Activated CD4-positive, CD25-positive, alpha-beta regulatory T cell (primary cell): ENCODE results near the gene TUBB4A.
"Not testable (repeated sequence)": the region's sequence is repeated elsewhere in the genome, so short reads cannot be mapped to it uniquely, and the experiment has no call there.

Source experiments
- DNase-seq, 4 experiments: peaks; one replicate each; lab custom pipeline; 2025; lab: John Stamatoyannopoulos, UW

TUBB4A gene

DNA sequence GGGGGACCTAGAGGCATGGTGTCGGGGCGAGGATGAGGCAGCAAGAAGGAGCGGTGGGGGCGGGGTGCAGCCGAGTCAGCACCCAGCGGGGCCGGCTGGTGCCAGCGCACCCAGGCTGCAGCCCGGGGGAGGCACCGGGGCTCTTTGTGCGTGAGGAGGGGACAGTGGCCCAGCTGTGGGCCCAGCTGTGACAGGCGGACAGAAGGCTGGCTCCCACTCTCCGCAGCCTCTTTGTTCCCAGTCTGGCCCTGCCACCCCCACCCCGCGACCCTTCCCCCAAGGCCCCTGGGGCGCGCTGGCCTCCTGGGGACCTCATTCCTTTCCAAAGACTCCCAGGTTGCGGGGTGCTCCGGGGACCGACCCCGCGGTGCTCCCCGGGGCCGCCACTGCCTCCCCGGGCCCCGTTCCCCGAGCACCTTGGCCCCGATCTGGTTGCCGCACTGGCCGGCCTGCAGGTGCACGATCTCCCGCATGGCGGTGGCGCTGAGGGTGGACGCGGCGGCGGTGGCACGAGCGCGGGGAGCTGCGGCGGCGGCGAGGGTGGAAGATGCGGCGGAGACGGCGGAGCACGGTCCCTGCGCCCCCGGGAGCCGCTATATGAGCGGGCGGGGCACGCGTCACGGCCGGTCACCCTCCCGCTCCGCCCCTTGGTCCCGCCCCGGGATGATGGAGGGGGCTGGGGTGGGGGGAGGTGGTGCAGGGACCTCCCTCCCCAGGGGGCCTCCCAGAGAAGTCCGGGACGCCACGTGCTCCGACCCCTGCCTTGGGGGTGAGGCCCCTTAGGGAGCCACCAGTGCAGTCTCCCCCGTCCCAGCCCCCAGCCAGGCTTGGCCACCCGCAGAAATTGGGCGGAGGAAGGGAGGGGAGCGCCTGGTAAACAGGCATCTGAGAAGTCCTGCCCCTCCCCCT lies at the start of gene TUBB4A:
Gene TUBB4A (minus strand): TSS at position 570 of the 909 bp plus-strand sequence. CDS start 97 bp downstream, at position 473.
- no peak for DNase-seq

DNA sequence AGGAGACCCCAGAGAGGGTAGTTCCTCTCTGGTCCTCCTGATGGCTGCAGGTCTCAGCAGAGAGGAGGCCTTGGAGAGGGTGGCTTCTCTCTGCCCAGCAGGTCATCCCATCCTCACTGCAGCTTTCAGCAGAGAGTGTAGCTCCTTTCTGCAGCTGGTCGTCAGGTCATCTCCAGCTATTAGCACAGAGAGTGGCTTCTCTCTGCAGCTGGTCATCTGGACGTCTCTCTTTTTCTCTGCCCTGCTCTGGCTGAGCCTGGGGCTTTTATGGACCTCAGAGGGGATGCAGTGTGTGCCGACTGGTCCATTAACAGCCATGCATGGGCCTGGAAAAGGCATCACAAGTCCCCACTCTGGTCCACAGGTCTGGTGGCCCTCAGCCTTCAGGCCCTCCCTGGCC lies 49.0 kb upstream of the TUBB4A start:
- no peak for DNase-seq

DNA sequence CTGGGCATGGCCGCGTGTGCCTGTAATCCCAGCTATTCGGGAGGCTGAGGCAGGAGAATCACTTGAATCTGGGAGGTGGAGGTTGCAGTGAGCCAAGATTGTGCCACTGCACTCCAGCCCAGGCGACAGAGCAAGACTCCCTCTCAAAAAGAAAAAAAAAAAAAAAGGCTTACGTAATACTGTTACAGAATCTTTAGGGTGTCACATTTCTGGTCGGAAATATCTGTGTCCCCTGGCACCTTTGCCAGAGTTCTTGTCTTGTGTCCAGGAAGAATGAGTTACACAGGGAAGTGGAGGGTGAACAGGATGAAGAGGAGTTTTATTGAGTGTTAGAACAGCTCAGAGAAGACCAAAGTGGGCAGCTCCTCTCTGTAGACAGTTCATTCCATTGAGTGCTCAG lies 48.6 kb upstream of the TUBB4A start:
- not testable (repeated sequence) for DNase-seq

DNA sequence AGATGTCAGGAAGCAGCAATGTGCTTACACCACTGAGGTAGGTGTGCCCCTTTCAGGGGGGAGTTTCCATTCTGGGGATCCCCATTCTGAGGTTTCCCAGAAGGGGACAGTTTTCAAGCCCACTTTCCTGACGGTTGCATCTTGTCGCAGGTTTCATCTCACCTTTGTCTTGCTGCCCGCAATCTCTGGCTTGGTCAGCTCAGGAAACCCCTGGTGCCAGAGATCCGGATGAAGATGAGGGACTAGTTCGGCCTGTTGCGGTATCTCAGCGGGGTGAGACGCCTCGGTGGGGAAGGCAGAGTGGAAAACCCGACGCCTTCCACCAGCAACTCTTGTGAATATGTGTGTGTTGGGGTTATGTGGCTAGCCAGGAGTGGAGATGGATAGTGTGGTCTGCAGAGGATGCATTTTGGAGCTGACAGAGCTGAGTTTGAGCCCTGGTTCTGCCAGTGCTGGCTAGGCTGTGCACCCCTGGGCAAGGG lies 41.8 kb upstream of the TUBB4A start:
- DNase-seq, result no peak

DNA sequence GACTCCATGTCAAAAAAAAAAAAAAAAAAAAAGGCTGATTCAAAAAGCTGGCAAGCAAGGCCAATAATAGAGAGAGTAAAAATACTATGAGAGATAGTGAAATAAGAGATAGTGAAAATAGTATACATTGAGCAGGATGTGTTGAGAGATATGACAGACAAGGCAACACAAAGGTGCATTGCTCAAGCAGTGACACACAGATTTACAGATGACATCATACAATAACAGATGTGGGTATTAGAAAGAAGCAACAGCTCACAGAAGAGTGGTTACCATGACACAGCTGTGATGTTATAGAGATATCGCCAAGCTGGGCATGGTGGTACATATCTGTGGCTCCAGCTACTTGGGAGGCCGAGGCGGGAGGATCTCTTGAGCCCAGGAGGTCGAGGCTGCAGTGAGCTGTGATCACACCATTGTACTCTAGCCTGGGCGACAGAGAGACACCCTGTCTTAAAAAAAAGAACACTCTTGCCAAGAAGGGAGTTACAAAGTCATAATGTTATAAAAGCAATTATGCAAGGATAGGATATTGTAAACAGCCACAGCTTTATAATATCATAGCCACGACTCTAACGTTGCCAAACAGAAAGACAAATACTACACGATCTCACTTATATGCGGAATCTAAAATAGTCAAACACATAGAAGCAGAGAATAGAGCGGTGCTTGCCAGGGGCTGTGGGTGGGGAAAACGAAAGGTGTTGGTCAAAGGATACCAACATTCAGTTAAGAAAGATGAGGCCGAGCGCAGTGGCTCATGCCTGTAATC lies 39.0 kb upstream of the TUBB4A start:
- no peak for DNase-seq

DNA sequence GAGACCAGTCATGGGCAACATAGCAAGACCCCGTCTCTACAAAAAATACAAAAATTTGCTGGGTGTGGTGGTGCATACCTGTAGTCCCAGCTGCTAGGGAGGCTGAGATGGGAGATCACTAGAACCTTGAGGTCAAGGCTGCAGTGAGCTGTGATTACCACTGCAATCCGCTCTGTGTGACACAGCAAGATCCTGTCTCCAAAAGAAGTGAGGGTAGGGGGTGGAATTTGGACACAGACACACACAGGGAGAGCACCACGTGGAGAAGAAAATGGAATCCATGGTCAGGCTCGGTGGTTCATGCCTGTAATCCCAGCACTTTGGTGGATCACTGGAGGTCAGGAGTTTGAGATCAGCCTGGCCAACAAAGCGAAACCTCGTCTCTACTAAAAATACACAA lies 37.4 kb upstream of the TUBB4A start:
- no peak for DNase-seq

DNA sequence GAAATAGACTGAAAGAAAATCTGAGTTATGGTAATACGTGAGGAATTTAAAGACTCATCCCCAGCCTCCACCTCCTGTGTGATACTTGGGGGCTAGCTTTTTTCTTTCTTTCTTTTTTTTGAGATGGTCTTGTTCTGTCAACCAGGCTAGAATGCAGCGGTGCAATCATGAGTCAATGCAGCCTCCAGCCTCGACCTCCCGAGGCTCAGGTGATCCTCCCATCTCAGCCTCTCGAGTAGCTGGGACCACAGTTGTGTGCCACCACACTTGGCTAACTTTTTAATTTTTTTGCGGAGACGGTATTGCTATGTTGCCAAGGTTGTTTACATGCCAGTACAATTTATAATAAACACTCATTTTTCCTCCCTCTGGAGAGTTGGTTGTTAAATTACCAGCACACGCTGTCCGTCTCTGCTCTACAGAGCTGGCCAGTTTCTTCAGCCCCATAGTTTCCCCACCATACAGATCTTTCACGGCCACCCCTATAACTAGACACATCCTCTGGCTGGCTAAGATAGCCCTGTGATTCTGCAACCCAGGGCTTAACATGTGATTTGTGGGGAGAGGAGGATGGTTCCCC lies 33.5 kb upstream of the TUBB4A start:
- DNase-seq, result no peak

DNA sequence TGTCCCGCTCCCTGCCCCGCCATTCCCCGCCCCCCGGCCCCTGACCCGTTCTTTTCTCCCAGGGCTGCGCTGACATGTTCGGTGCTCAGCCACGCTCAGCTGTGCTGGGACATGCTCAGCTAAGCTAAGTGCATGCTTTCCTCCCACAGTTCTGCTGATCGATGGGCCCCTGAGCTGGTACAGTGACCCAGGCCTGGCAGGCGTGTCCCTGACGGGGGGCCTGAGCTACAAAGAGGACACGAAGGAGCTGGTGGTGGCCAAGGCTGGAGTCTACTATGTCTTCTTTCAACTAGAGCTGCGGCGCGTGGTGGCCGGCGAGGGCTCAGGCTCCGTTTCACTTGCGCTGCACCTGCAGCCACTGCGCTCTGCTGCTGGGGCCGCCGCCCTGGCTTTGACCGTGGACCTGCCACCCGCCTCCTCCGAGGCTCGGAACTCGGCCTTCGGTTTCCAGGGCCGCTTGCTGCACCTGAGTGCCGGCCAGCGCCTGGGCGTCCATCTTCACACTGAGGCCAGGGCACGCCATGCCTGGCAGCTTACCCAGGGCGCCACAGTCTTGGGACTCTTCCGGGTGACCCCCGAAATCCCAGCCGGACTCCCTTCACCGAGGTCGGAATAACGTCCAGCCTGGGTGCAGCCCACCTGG lies 32.5 kb upstream of the TUBB4A start:
- DNase-seq, result no peak

DNA sequence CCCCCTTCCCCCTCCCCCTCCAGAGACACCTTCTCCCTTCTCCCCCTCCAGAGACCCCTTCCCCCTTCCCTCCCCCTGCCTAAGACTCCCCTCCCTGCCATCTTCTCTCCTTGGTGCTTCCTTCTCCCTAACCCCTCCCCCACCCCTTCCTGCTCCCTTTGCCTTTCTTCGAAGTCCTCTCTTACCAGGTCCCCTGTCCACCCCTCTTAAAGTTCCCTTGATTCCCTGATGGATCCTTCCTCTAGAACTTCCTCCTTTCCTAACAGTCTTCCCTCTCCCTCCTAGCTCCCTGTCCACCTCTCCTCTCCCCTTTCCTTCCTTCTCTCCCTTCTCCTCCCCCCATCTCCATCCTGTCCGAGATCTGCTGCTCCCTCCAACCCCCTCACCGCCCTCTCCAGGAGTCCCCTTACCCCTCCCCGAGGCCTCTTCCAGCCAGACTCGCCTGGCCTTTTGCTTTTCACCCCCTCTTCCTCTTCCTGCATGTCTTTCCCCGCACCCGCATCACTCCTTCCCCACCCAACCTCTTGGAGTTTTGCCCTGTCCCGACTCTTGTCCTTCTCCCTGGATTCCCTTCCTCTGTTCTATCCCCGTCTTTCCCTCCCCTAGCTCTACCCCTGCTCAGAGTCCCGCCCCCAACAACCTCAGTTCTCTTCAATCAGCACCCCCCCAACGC lies 31.8 kb upstream of the TUBB4A start:
- no peak for DNase-seq

DNA sequence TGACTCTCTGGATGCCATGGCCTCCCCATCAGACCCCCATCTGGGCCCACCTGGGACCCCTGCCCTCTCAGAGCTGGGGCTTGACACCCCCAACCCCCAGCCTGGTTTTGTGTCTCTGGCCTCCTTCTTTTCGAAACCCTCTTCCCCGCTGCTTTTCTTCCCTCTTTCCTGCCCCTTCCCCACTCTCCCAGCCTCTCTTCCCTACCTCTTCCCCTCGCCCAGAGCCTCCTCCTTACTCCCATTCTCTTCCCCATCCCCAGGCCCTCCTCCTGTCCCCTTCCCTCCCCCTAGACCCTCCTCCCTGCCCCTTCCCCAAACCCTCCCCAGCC lies 30.9 kb upstream of the TUBB4A start:
- DNase-seq, result no peak

DNA sequence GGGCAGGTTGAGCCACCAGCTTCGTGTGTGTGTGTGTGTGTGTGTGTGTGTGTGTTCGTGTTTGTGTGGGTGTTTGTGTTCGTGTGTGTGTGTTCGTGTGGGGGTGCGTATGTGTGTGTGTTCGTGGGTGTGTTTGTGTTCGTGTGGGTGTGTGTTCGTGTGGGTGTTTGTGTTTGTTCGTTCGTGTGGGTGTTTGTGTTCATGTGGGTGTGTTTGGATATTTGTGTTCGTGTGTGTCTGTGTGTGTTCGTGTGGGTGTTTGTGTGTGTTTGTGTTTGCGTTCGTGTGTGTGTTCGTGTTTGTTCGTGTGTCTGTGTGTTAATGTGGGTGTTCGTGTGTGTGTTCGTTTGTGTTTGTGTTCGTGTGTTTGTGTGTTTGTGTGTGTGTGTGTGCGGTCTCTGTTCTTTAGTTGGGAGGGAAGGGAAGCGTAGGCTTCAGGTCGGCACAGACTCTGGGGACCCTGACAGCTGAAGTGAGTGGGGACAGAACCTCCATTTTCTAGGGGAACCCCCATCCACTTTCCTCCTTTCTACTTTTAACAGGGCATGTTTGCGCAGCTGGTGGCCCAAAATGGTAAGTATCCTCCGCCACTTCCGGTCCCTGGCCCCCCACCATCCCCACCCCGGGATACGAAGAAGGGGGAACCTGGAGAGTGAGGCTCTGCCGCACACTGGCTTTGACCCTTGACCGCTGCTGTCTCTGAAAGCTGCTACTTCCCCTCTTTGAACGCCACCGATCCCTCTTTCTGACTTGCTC lies 30.3 kb upstream of the TUBB4A start:
- no peak for DNase-seq

DNA sequence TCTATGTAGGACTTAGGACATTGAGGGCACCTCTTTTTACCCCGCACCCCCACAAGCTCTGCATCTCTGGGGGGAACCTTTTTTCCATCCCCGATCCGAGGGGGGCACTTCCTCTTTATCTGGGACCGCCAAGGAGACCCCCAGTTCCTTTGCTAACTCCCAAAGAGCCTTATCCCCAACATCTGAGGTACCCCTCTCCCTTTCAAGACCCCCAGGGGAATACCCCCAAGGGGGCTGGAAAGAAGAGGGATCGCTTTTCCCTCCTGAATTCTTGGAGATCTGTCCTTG lies 29.8 kb upstream of the TUBB4A start:
- no peak for DNase-seq

DNA sequence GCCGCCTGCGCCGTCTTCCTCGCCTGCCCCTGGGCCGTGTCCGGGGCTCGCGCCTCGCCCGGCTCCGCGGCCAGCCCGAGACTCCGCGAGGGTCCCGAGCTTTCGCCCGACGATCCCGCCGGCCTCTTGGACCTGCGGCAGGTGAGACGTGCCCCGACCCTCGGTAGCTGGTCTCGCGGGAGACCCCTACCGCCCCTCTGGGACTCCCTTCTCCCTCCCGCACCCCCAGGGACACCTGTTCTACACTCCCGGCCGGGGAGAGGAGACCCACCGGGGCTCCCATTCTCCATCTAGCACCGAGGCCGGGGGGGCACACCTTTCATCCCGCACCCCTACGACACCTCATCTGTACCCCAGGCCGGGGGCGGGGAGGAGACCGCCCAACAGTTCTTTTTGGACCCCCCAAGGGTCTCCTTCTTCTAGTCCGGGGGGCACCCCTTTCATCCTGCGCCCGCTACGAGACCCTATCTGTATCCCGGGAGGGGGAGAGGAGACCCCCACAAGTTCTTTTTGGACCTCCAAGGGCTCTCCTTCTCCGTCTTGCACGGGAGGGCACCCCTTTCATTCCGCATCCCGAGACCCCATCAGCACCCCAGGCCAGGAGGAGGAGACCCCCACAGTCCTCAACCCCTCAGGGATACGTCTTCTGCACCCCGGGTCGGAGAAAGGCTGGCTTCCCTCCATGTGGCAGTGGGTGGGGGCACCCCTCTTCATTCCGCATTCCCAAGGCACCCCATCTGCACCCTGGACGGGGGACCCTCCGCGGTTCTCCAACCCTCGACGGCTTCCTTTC lies 29.2 kb upstream of the TUBB4A start:
- DNase-seq, result no peak

DNA sequence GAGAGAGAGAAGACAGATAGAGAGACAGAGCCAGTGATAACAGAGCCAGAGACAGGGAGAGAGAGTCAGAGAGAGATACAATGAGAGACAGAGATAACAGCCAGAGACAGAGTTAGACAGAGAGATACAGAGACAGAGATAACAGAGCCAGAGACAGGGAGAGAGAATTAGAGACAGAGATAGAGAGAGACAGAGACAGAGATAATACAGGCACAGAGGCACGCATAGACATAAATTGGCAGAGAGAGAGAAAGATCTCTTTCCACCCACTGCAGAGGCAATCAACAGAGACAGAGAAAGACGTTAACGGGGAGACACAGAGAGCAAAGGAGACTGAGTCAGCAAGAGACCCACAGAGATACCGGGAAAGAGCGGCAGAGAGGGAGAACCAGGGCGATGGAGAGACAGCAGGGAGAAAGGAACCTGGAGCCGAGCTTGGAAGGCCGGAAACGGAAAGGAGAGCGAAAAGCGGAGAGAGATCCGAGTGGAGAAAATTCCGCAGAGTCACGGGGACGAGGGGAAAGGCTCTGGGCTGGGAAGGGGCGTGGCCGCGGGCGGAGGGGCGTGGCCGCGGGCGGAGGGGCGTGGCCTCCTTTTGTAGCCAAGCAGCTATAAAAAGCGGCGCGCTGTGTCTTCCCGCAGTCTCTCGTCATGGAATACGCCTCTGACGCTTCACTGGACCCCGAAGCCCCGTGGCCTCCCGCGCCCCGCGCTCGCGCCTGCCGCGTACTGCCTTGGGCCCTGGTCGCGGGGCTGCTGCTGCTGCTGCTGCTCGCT lies 28.5 kb upstream of the TUBB4A start, which contains the start of gene TNFSF9:
Gene TNFSF9 (plus strand): TSS at position 641 of the 777 bp plus-strand sequence. CDS start 11 bp downstream, at position 652.
- peak; percentile 38 to 72 (median 54) for DNase-seq

DNA sequence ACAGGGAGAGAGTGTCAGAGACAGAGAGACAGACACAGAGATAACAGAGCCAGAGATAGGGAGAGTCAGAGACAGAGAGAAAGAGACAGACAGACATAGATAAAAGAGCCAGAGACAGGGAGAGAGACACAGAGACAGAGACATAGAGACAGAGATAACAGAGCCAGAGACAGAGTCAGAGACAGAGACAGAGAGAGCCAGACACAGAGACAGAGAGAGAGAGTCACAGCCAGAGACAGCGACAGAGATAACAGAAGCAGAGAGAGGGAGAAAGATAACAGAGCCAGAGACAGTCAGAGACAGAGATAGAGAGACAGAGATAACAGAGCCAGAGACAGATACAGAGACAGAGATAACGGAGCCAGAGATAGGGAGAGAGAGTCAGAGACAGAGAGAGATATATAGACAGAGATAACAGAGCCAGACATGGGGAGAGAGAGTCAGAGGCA lies 27.9 kb upstream of the TUBB4A start:
- DNase-seq, result no peak

DNA sequence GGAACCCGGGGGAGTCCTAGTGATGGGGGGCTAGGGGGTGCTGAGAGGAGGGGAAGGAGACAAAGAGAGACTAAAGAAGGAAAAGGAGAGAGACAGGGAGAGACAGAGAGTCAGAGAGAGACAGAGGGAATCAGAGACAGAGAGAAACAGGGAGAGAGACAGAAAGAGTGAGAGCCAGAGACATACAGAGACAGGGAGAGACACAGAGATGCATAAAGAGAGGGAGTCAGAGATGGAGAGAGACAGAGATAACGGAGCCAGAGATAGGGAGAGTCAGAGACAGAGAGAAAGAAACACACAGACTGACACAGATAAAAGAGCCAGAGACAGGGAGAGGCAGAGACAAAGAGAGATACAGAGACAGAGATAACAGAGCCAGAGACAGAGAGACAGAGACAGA lies 27.2 kb upstream of the TUBB4A start:
- DNase-seq, result no peak

DNA sequence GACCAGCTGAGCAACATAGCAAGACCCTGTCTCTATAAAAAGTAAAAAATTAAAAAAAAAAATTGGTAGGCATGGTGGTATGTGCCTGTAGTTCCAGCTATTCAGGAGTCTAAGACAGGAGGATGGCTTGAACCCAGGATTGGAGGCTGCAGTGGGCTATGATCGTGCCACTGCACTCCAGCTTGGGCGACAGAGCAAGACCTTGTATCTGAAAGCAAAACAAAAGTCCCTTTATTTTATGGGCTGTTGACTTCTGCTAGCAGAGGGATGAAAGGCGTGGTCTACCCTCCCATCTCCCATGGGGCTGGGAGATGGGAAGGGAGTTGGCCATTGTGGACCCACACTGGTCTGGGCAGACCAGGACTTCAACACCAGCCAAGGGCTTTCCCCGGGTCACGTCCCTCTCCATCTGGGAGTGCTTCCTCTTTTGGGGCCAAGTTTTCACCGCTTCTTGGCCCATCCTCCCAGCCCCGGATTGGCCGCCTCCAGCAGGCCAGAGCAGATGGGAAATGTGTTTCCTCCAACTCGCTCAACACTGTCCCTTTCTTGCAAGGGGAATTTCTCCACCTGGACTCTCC lies 26.5 kb upstream of the TUBB4A start:
- no peak for DNase-seq

DNA sequence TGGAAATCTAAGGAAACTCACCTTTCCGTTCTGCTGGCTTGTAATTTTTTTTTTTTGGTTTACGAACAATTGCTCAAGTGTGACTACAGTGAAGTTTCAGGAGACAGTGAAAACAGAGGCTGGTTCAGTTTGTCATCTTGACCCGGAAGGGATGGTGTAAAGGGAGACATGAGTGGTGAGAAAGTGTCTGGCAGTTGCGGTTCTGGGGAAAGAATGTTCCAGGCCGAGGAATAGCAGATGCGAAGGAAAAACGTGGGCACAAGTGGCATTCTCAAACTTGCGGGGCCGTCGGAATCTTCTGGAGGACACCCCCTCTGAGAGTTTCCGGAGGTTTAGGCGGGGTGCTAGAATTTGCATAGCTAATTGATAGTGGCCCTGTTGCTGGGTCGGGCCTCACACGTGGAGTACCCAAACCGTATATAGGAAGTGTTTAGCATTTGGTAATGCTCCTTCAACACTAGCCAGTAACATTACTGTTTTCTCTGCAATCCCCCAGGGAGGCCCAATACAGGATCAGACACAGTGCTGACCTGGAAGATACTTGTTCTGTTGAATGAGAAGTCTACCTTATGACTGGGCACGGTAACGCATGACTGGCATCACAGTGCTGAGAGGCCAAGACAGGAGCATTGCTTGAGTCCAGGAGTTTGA lies 25.9 kb upstream of the TUBB4A start:
- DNase-seq, result no peak
